Fibroblast of lung (primary cell): Measurements from ENCODE around the gene GAK. TPM values are rescaled to one million over a fixed set of nuclear protein-coding genes. Genes with fewer than 3 reads are reported as not detected.

Experiments used
- DNase-seq, 2 donors: peaks; one replicate each; pipeline versions ENCODE4 v3.0.0 to v3.0.0-alpha.2; 2010; ENCODE audit warnings: low read depth in 2 of 2
- H2AFZ ChIP-seq: 2 replicates; pipeline ENCODE4 v1.5.1; 2012; ENCODE audit warnings: low read length, control low read depth, inconsistent platforms
- H3K27ac ChIP-seq: 2 replicates; pipeline ENCODE4 v1.5.1; 2011; ENCODE audit warnings: low read length, control low read depth; ENCODE audit not compliant: insufficient read depth
- H3K27me3 ChIP-seq: 2 replicates; pipeline ENCODE4 v1.5.1; 2011; ENCODE audit warnings: mild to moderate bottlenecking, low read length; ENCODE audit not compliant: control insufficient read depth, insufficient read depth
- H3K36me3 ChIP-seq: 2 replicates; pipeline ENCODE4 v1.5.1; 2011; ENCODE audit warnings: low read length; ENCODE audit not compliant: control insufficient read depth, insufficient read depth
- H3K4me1 ChIP-seq: 2 replicates; pipeline ENCODE4 v1.5.1; 2011; ENCODE audit warnings: low read length; ENCODE audit not compliant: control insufficient read depth, insufficient read depth; ENCODE audit errors: extremely low read depth
- H3K4me2 ChIP-seq: 2 replicates; pipeline ENCODE4 v1.5.1; 2011; ENCODE audit warnings: low read length, control low read depth; ENCODE audit not compliant: insufficient read depth; ENCODE audit errors: extremely low read depth
- H3K4me3 ChIP-seq, 4 experiments: fragments of 200-600 bp in 1 of 4; sonication (generic) in 1 of 4; replicated peaks in 1 of 4; 2 replicates each; pipeline ENCODE4 v1.5.1; 2011 to 2016; ENCODE audit warnings: low read length in 4 of 4, low read depth in 3 of 4, mild to moderate bottlenecking in 3 of 4, control low read depth in 2 of 4, inconsistent platforms in 1 of 4, mixed read lengths in 1 of 4; ENCODE audit not compliant: insufficient read depth in 1 of 4; ENCODE audit errors: control extremely low read depth in 1 of 4
- H3K79me2 ChIP-seq: 2 replicates; pipeline ENCODE4 v1.5.1; 2012; ENCODE audit warnings: mild to moderate bottlenecking, low read length, inconsistent platforms; ENCODE audit not compliant: control insufficient read depth, insufficient read depth
- H3K9ac ChIP-seq: 2 replicates; pipeline ENCODE4 v1.5.1; 2011; ENCODE audit warnings: mild to moderate bottlenecking, low read length, control low read depth; ENCODE audit not compliant: insufficient read depth
- H3K9me3 ChIP-seq: 2 replicates; pipeline ENCODE4 v1.5.1; 2012; ENCODE audit warnings: low read depth, low read length; ENCODE audit not compliant: control insufficient read depth, insufficient read depth
- H4K20me1 ChIP-seq: 2 replicates; pipeline ENCODE4 v1.5.1; 2011; ENCODE audit warnings: low read length; ENCODE audit not compliant: control insufficient read depth, insufficient read depth; ENCODE audit errors: extremely low read depth
- EZH2 ChIP-seq: IDR thresholded peaks from 2 replicates; pipeline ENCODE4 v1.5.1; 2012; ENCODE audit warnings: low read length, control low read depth, mild to moderate bottlenecking; ENCODE audit errors: missing control alignments
- polyA plus RNA-seq, 2 donors: library from polyadenylated mRNA; depleted of rRNA in 1 of 2; stranded (reverse) in 1 of 2; unstranded in 1 of 2; fragments of >200 nt; gene quantifications; 2 replicates each; pipeline ENCODE4 v1.2.1, GENCODE V29; 2011 to 2012; ENCODE audit warnings: missing spikeins in 1 of 2
- total RNA-seq: library from RNA; depleted of rRNA; stranded (reverse); fragments of >200 nt; gene quantifications from 2 replicates; pipeline ENCODE4 v1.2.1, GENCODE V29; 2014
- TF ChIP-seq, protein P1 (sequence below), 2 donors: IDR thresholded peaks in 1 of 2; conservative IDR thresholded peaks in 1 of 2; 1 replicate in 1 of 2; 2 replicates in 1 of 2; pipeline ENCODE4 v1.5.1; 2011 to 2012; ENCODE audit warnings: low read length in 2 of 2, control low read depth in 1 of 2, inconsistent platforms in 1 of 2, low read depth in 1 of 2, mild to moderate bottlenecking in 1 of 2

GAK gene
- total and polyA plus RNA-seq, 2 donors (not counting 1 experiment from before 2014, with no cell fraction given): 10.1 to 48.2 TPM

- no peak overlapping the region for H3K4me3 ChIP-seq
- H3K79me2 ChIP-seq: no peaks in the 10 kb centered on the region
- H3K4me2 ChIP-seq: no peak overlapping the region
- H3K9me3 ChIP-seq: no peaks in the 10 kb centered on the region
- H4K20me1 ChIP-seq: no peaks in the 10 kb centered on the region
- H3K27me3 ChIP-seq: peaks cover 41% of the 10 kb centered on the region
- TF ChIP-seq, protein P1, sequence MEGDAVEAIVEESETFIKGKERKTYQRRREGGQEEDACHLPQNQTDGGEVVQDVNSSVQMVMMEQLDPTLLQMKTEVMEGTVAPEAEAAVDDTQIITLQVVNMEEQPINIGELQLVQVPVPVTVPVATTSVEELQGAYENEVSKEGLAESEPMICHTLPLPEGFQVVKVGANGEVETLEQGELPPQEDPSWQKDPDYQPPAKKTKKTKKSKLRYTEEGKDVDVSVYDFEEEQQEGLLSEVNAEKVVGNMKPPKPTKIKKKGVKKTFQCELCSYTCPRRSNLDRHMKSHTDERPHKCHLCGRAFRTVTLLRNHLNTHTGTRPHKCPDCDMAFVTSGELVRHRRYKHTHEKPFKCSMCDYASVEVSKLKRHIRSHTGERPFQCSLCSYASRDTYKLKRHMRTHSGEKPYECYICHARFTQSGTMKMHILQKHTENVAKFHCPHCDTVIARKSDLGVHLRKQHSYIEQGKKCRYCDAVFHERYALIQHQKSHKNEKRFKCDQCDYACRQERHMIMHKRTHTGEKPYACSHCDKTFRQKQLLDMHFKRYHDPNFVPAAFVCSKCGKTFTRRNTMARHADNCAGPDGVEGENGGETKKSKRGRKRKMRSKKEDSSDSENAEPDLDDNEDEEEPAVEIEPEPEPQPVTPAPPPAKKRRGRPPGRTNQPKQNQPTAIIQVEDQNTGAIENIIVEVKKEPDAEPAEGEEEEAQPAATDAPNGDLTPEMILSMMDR (conservative IDR thresholded peaks at IDR 0.05 in 1 of 2, IDR thresholded peaks at IDR 0.05 in 1 of 2; ENCODE audit: low read depth in 1 of 2, low read length in 2 of 2): no peak
- no peak for TF ChIP-seq EZH2
- no peak overlapping the region for H3K9ac ChIP-seq
- no peak overlapping the region for H3K27ac ChIP-seq
- no peaks in the 10 kb centered on the region for H3K4me1 ChIP-seq
- no peak overlapping the region for H2AFZ ChIP-seq
- no peak for DNase-seq
- H3K36me3 ChIP-seq: no peaks in the 10 kb centered on the region
These were observed 108.8 kb downstream of the GAK start for GRCh38 chr4:823176-823760.

DNA sequence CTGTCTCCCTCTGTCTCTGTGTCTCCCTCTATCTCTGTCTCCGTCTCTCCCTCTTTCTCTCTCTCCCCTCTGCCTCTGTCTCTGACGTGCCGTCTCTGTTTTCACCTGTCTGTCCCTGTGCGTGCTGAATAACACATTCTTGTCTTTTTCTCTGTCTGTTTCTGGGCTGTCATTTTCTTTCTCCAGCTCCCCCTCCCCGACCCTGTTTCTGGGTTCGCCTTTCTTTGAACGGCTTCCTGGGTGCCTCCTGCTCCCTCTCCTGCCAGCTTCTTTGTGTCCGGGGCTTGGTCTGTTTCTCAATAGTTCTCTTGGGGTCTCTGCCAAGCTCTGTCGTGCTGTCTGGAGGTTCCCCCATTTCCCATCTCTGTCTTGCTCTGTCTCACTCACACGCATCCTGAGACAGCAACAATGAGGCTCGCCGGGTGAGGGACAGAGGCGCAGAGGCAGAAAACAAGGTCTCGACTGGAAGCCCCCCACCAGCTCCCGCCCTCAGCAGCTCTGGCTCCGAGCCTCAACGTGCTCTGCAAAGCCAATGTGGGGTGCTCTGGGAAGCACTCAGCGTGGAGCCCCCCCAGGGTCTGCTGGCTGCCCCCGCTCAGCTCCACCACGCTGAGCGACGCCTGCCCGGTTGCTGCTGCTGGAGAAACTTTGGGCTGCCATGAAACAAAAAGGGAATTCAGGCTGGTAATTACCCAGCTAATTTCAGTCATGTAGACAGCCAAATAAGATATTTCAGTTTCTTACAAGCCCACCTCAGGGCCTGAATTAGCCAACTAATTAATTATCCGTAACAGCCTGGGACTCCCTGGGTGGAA is 109.5 kb downstream of the GAK start:
- TF ChIP-seq EZH2: no peak
- TF ChIP-seq, protein P1 (conservative IDR thresholded peaks at IDR 0.05 in 1 of 2, IDR thresholded peaks at IDR 0.05 in 1 of 2; ENCODE audit: low read depth in 1 of 2, low read length in 2 of 2): no peak

DNA sequence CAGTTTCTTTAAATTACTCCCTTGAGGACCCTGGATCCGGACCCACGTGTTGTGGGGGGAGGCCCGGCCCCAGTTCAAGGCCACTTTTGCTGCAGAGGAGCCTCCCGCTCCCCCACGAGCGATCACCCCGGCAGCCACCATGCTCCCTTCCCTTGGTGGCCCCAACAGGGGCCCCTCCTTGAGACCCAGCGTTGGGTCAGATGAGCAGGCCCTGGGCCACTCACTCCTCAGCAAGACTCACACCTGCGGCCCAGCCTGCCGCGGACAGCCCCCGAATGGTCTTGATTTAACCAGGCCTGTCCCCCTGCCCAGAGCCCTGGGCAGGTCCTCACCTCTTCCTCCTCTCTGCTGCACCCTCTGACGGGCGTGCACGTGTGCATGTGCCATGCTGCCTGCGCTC is 110.5 kb downstream of the GAK start:
- Histone ChIP-seq H3K4me3 (no peak overlapping the region), H3K27me3 (peaks cover 32% of the 10 kb centered on the region), H3K4me2 (no peak overlapping the region), H3K27ac (no peak overlapping the region), H2AFZ (no peak overlapping the region), H3K9ac (no peak overlapping the region), H3K36me3 (no peaks in the 10 kb centered on the region), H3K79me2 (no peaks in the 10 kb centered on the region), H3K4me1 (no peaks in the 10 kb centered on the region), H3K9me3 (no peaks in the 10 kb centered on the region), H4K20me1 (no peaks in the 10 kb centered on the region)
- no peak for DNase-seq
- TF ChIP-seq, protein P1 (conservative IDR thresholded peaks at IDR 0.05 in 1 of 2, IDR thresholded peaks at IDR 0.05 in 1 of 2; ENCODE audit: low read depth in 1 of 2, low read length in 2 of 2): no peak
- TF ChIP-seq EZH2: no peak

More for the DNA sequence above, 109.5 kb downstream of the GAK start:
- no peak overlapping the region for H3K4me2 ChIP-seq
- H3K79me2 ChIP-seq: no peaks in the 10 kb centered on the region
- no peaks in the 10 kb centered on the region for H4K20me1 ChIP-seq
- no peak overlapping the region for H3K9ac ChIP-seq
- no peak for DNase-seq
- H3K27ac ChIP-seq: no peak overlapping the region
- H3K4me1 ChIP-seq: no peaks in the 10 kb centered on the region
- no peaks in the 10 kb centered on the region for H3K36me3 ChIP-seq
- H3K9me3 ChIP-seq: no peaks in the 10 kb centered on the region
- no peak overlapping the region for H3K4me3 ChIP-seq
- H2AFZ ChIP-seq: no peak overlapping the region
- H3K27me3 ChIP-seq: peaks cover 38% of the 10 kb centered on the region
